ENCODE measurements around the gene DMRTA1. TPM values are rescaled to one million over a fixed set of nuclear protein-coding genes. Genes with fewer than 3 reads are reported as not detected.

The DMRTA1 gene
- total and polyA plus RNA-seq, 12 donors: 0.04 to 1.2 (median 0.75) TPM

GRCh38 chr9:22452415-22453010 lies 5.9 kb downstream of the DMRTA1 start:
- intact Hi-C loops (cut with DNase I): loop anchor here (2.0 to 10.0 kb wide), 7 partner anchors 145 to 640 kb away; no protein-coding TSS in a partner anchor
- peak in 1 of 8 donors; percentile 37 for ATAC-seq
- peak; percentile 49 to 86 (median 78) for TF ChIP-seq CTCF (IDR thresholded peaks at IDR 0.05)
- H3K27me3 ChIP-seq: peaks cover 0 to 34% (median 5%) of the 10 kb centered on the region in 7 donors
- no peaks in the 10 kb centered on the region for H3K9me3 ChIP-seq
- H3K36me3 ChIP-seq: no peaks in the 10 kb centered on the region
- peak in 1 of 2 donors; percentile 21 for DNase-seq
- whole genome bisulfite sequencing, 2 donors: 12% methylated on average over 4 of the region's 4 CpGs
- no peak overlapping the region for H3K27ac ChIP-seq
- H3K4me3 ChIP-seq: no peak overlapping the region
- H3K4me1 ChIP-seq: peaks cover 0 to 5% (median 1%) of the 10 kb centered on the region in 9 donors

GRCh38 chr9:22454016-22454415 lies 7.4 kb downstream of the DMRTA1 start:
- 0 to 5% methylated on average over 1 of the region's 1 CpG for WGBS, 2 donors
- intact Hi-C loops (cut with DNase I): loop anchor here in 7 of 10 donors (5.0 to 10.0 kb wide), 5 partner anchors 147 to 639 kb away; no protein-coding TSS in a partner anchor
- H3K9me3 ChIP-seq: no peaks in the 10 kb centered on the region
- ATAC-seq (no peak), DNase-seq (no peak)
- H3K27me3 ChIP-seq: peaks cover 0 to 20% (median 4%) of the 10 kb centered on the region in 7 donors
- TF ChIP-seq CTCF (IDR thresholded peaks at IDR 0.05): no peak
- no peak overlapping the region for H3K27ac ChIP-seq
- H3K4me1 ChIP-seq: no peaks in the 10 kb centered on the region
- H3K4me3 ChIP-seq: no peak overlapping the region
- no peaks in the 10 kb centered on the region for H3K36me3 ChIP-seq

- WGBS, 2 donors: 62 to 65% methylated on average over 4 of the region's 4 CpGs
- intact Hi-C loops (cut with DNase I): loop anchor here in 4 of 10 donors (10.0 kb wide), 3 partner anchors 150 to 640 kb away; no protein-coding TSS in a partner anchor
These were observed 8.6 kb downstream of the DMRTA1 start for GRCh38 chr9:22455181-22455580.

DNA sequence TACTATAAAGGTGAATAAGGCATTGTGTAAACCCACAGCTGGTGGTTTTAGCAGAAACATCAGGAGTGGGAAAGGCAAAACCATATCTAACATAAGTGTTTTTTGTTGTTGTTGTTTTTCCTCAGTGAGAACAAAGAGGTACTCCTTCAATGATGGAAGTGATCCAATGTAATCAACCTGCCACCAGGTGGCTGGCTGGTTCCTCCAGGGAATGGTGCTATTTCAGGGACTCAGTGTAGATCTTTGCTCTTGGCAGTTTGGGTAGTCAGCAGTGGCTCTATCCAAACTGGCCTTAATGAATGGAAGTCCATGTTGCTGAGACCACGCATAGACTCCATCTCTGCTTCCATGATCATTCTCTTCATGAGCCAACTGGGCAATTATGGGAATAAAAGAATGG lies 10.8 kb downstream of the DMRTA1 start:
- Histone ChIP-seq H3K4me1 (no peaks in the 10 kb centered on the region), H3K4me3 (no peak overlapping the region), H3K27ac (no peak overlapping the region), H3K9me3 (no peaks in the 10 kb centered on the region), H3K27me3 (no peaks in the 10 kb centered on the region), H3K36me3 (no peaks in the 10 kb centered on the region)
- intact Hi-C loops (cut with DNase I): loop anchor here in 4 of 10 donors (10.0 kb wide), 3 partner anchors 153 to 643 kb away; no protein-coding TSS in a partner anchor
- ATAC-seq (no peak), DNase-seq (no peak)
- no peak for TF ChIP-seq CTCF (IDR thresholded peaks at IDR 0.05)
- 81 to 93% methylated on average over 1 of the region's 1 CpG for WGBS, 2 donors

More at GRCh38 chr9:22455181-22455580, 8.6 kb downstream of the DMRTA1 start:
- ATAC-seq: no peak
- H3K9me3 ChIP-seq: no peaks in the 10 kb centered on the region
- no peak for TF ChIP-seq CTCF (IDR thresholded peaks at IDR 0.05)
- H3K4me1 ChIP-seq: no peaks in the 10 kb centered on the region
- no peak overlapping the region for H3K27ac ChIP-seq
- DNase-seq: no peak
- H3K4me3 ChIP-seq: no peak overlapping the region
- H3K36me3 ChIP-seq: no peaks in the 10 kb centered on the region
- peaks cover 0 to 8% (median 4%) of the 10 kb centered on the region in 7 donors for H3K27me3 ChIP-seq
